Pulmonary artery endothelial cell (primary cell): Measurements from ENCODE around the gene PPM1E. TPM values are rescaled to one million over a fixed set of nuclear protein-coding genes. Genes with fewer than 3 reads are reported as not detected.
"Not testable (repeated sequence)": the region's sequence is repeated elsewhere in the genome, so short reads cannot be mapped to it uniquely, and the experiment has no call there.

Source experiments
- DNase-seq: peaks from one replicate; pipeline ENCODE4 v3.0.0-alpha.2; 2011; ENCODE audit warnings: low read depth, low spot score
- total RNA-seq: library from RNA; depleted of rRNA; stranded (reverse); fragments of >200 nt; gene quantifications from 2 replicates; pipeline ENCODE4 v1.2.3, GENCODE V29; 2014

The PPM1E gene
- 0.28 TPM in 1 of 2 replicates, not detected in the other for total RNA-seq

DNA sequence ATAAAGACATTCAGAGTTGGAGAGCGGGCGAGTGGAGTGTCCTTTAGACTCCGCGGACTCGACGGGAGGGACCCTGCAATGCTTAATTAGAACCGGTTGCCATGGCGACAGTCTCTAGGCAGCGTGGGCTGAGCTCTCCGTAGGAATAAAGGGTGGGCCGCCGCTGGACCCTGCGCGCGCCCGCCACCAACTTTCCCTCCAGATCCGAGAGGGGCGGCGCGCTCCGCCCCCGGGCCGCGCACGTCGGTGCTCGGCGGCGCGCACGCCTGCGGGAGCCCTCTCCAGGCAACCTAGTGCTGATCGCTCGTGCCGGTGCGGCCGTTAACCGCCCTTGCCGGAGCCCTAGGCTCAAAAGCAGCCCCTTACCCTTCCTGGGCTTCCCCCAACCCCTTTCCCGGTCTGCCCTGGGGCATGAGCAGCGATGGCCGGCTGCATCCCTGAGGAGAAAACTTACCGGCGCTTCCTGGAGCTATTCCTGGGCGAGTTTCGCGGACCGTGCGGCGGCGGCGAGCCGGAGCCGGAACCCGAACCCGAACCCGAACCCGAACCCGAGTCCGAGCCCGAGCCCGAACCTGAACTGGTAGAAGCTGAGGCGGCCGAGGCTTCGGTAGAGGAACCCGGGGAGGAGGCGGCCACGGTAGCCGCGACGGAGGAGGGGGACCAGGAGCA lies at the start of gene PPM1E:
PPM1E (plus strand) TSS at position 278 of the 669 bp plus-strand sequence.
- DNase-seq, result no peak

GRCh38 chr17:58706351-58707140 lies 49.1 kb upstream of the PPM1E start:
- no peak for DNase-seq

- DNase-seq, result no peak
Observed at GRCh38 chr17:58710948-58711552, 44.6 kb upstream of the PPM1E start.

DNA sequence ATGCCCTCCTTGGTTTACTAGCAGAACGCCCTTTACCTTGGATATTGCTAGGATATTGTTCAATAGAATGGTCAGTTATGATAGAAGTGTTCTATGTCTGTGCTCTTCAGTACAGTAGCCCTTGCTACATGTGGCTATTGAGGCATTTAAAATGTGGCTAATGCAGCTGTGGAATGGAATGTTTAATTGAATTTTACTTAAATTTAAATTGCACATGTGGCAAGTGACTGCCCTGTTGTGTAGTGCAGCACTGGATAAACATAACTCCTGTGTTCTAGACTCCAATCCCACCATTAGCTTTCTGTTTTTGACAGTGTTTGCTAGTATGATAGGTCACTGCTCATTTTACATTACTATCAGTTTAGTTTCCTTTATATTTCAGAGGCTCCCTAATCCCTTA lies 33.4 kb upstream of the PPM1E start:
- no peak for DNase-seq

DNA sequence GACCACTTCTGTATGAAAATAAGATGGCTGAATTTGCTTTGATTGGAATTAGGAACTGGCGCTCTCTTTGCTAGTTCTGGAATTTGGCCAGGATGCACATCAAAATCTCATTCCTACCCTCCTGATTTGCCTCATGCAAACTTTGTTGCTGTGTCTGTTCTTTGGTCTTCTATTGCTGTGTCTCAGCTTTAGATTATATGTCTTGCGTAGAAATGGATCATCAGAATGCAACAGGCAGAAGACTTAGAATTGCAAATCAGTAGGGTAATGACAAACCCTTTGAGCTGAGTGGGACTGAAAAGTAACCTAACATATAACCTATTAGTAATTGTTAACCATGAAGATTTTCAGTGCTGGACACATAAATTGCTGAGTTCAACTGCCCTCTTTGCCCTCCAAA lies 33.0 kb upstream of the PPM1E start:
- no peak for DNase-seq

DNA sequence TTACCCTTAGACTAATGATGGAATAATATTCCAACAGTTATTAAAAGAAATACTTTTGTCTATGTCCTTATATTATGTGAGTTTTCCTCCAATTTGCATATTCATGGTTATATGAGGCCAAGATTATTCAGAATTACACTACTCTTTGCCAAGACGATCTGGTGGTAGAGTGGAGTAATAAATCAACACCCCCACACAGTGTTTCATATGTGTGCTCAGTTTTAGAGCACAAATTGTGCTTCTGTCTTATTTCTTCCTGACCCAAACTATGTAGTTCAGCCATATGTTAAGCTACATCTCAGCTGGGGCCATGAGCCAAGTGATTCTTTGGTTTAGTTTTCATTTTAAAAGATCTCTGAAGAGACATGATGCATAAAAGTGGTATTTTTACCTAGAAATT lies 26.9 kb upstream of the PPM1E start:
- no peak for DNase-seq

DNA sequence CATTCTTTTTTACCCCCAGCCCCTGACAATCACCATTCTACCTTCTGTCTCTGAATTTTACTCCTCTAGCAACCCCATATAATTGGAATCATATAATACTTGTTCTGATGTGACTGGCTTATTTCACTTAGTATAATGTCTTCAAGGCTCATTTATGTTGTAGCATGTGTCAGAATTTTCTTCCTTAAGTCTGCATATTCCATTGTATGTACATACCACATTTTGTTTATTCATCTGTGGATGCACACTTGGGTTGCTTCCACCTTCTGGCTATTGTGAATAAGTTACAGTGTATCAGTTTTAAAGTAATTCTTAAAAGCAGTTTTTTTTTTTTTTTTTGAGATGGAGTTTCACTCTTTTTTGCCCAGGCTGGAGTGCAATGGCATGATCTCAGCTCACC lies 24.7 kb upstream of the PPM1E start:
- DNase-seq, result no peak

GRCh38 chr17:58734040-58734439 lies 21.6 kb upstream of the PPM1E start:
- no peak for DNase-seq

- no peak for DNase-seq
Observed at GRCh38 chr17:58734811-58735210, 20.8 kb upstream of the PPM1E start.

DNA sequence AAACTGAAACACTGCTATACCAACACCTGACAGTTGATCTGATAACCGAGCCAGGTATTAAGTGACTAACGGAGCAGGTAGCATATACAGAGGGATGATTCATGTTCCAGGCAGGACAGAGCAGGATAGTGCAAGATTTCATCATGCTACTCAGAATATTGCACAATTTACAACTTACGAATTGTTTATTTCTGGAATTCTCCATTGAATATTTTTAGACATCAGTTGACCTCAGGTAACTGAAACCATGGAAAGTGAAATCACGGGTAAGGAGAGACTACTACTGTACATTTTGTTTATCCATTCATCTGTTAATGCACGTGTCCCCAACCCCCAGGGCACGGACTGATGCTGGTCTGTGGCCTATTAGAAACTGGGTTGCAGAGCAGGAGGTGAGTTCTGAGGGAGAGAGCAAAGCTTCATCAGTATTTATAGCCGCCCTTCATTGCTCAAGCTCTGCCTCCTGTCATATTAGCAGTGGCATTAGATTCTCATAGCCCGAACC lies 14.5 kb upstream of the PPM1E start:
- no peak for DNase-seq

DNA sequence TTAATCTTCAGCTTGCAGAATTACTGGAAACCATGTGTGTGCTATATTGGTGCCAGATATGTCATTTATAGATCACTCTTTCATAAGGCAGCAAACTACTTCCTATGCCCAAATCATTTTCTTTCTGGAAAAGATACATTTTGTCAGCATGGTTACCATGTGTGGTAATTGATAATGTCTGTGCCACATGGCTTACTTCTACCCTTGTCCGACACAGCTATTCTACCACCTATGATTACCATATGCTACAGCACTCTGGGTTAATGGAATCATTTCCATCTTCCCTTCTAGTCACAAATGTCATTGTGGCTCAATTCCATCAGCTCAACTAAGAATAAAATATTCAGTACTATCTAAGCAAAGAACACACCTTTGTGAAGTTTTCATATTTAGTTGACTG lies 8.0 kb upstream of the PPM1E start:
- DNase-seq, result no peak

GRCh38 chr17:58749627-58750026 lies 6.0 kb upstream of the PPM1E start:
- DNase-seq, result not testable (repeated sequence)

DNA sequence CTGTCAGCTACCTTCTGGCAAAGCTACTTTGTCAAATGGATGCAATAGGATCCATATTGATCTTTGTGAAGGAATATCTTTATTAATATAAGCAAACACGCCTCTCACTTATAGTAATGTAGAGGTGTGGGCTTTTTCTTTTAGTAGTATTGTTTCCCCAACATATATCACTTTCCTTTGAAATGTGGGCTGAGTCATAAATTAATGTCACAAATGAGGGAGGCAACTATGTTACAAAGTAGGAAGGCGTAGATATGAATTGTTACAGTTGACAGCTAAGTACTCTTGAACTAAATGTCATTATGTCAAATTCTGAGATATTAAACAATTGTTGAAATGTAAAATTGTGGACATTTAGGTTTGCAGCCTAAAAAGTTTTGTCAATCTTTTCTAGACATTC lies 2.6 kb upstream of the PPM1E start:
- DNase-seq, result no peak

- DNase-seq, result no peak
Observed at GRCh38 chr17:58755269-58755576, 431 bp upstream of the PPM1E start.

DNA sequence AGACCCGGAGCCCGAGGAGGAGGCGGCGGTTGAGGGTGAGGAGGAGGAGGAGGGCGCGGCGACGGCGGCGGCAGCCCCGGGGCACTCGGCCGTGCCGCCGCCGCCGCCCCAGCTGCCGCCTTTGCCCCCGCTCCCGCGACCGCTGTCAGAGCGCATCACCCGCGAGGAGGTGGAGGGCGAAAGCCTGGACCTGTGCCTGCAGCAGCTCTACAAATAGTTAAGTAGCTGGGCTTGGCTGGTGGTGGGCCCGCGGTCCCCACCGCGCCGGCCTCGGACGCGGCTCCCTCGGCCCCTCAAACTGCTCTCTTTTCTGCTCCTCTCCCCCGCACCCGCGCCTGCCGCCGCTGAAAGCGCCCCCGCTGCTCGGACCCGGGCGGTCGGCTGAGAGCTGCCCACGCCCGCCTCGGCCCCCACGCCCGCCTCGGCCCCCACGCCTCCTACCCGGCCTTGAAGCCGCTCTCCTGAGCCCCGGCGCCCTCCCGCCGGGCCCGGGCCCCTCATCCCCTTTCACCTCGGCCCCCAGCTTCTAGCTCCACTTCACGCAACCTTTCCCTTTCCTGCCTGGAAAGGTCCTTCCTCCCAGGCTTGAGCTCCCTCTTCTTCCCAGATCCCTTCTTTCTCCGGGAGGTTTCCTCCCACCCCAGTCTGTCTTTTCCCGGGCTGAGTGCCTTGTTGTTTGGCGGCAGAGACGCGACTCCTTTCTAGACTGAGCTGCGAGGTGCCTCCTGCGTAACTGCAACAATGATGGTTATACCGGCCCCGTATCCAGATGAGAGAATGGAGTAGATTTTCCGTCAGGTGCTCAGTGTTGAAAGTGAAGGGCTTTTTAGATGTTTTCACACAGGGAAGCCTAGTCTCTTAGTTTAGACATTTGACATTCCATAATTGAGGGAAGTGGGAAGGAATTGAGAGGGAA lies 850 bp downstream of the PPM1E start:
- no peak for DNase-seq

GRCh38 chr17:58757162-58757613 lies 1.5 kb downstream of the PPM1E start:
- no peak for DNase-seq

GRCh38 chr17:58758890-58759289 lies 3.2 kb downstream of the PPM1E start:
- no peak for DNase-seq

- DNase-seq, result no peak
Observed at GRCh38 chr17:58759522-58759921, 3.9 kb downstream of the PPM1E start.

DNA sequence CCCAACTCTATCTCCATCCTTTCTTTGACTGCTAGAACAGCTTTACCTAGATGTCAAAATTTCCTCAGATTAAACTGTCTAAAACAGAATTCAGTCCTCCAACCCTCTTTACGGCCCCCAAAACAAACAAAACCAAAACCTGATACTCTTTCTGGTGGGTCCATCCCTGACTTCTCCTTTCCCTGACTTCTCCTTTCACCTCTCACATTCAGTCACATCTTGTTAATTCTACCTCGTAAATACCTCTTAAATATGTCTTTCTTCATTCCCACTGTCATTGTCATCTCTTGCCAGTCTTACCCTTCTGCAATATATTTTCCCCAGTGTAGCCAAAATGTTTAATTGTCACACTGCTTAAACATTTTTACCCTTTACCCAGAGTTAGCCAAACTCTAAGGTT lies 4.6 kb downstream of the PPM1E start:
- DNase-seq, result no peak

- DNase-seq, result no peak
Observed at GRCh38 chr17:58763263-58763662, 7.6 kb downstream of the PPM1E start.

GRCh38 chr17:58764373-58764772 lies 8.7 kb downstream of the PPM1E start:
- no peak for DNase-seq
